ENCODE data around the gene ROR1.
"Not testable (repeated sequence)": the region's sequence is repeated elsewhere in the genome, so short reads cannot be mapped to it uniquely, and the experiment has no call there.

Gene ROR1

GRCh38 chr1:64215576-64215975, 441.8 kb downstream of the ROR1 start:
- Histone ChIP-seq H3K27me3 (ENCODE audit: control insufficient read depth, insufficient read depth, low read length) (no peaks in the 10 kb centered on the region), H3K4me2 (ENCODE audit: low read length) (peak overlapping the region; percentile 22), H3K27ac (no peak overlapping the region), H2AFZ (no peak overlapping the region), H3K4me3 (ENCODE audit: low read depth, low read length) (no peak overlapping the region), H3K9ac (no peak overlapping the region), H3K4me1 (no peaks in the 10 kb centered on the region), H3K79me2 (no peaks in the 10 kb centered on the region), H3K36me3 (ENCODE audit: control insufficient read depth, insufficient read depth, low read length) (no peaks in the 10 kb centered on the region), H3K9me3 (ENCODE audit: control insufficient read depth, low read length) (no peaks in the 10 kb centered on the region)
- TF ChIP-seq CTCF (IDR thresholded peaks at IDR 0.05): no peak

GRCh38 chr1:64220241-64220640, 446.4 kb downstream of the ROR1 start:
- H3K27me3 ChIP-seq (ENCODE audit: control insufficient read depth, insufficient read depth, low read length): no peaks in the 10 kb centered on the region
- no peak for TF ChIP-seq CTCF (IDR thresholded peaks at IDR 0.05)
- no peaks in the 10 kb centered on the region for H3K36me3 ChIP-seq (ENCODE audit: control insufficient read depth, insufficient read depth, low read length)
- H3K4me2 ChIP-seq (ENCODE audit: low read length): peak overlapping the region; percentile 59
- H3K9ac ChIP-seq: no peak overlapping the region
- no peaks in the 10 kb centered on the region for H3K9me3 ChIP-seq (ENCODE audit: control insufficient read depth, low read length)
- H3K27ac ChIP-seq: no peak overlapping the region
- H2AFZ ChIP-seq: peak overlapping the region; percentile 20
- no peak overlapping the region for H3K4me3 ChIP-seq (ENCODE audit: low read depth, low read length)
- H3K79me2 ChIP-seq: no peaks in the 10 kb centered on the region
- no peaks in the 10 kb centered on the region for H3K4me1 ChIP-seq

- Histone ChIP-seq H3K9me3 (ENCODE audit: control insufficient read depth, low read length) (no peaks in the 10 kb centered on the region), H3K4me2 (ENCODE audit: low read length) (no peak overlapping the region), H3K79me2 (no peaks in the 10 kb centered on the region), H3K9ac (no peak overlapping the region), H3K4me1 (no peaks in the 10 kb centered on the region), H3K27ac (no peak overlapping the region), H2AFZ (no peak overlapping the region), H3K4me3 (ENCODE audit: low read depth, low read length) (no peak overlapping the region), H3K36me3 (ENCODE audit: control insufficient read depth, insufficient read depth, low read length) (no peaks in the 10 kb centered on the region), H3K27me3 (ENCODE audit: control insufficient read depth, insufficient read depth, low read length) (no peaks in the 10 kb centered on the region)
- TF ChIP-seq CTCF (IDR thresholded peaks at IDR 0.05): no peak
Observed at GRCh38 chr1:64223329-64224151, 449.7 kb downstream of the ROR1 start.

GRCh38 chr1:64224236-64224635, 450.4 kb downstream of the ROR1 start:
- H3K4me1 ChIP-seq; H3K36me3 ChIP-seq (ENCODE audit: control insufficient read depth, insufficient read depth, low read length): not testable (repeated sequence)

GRCh38 chr1:64228167-64228957, 454.5 kb downstream of the ROR1 start:
- no peak overlapping the region for H2AFZ ChIP-seq
- H3K9ac ChIP-seq: no peak overlapping the region
- H3K27ac ChIP-seq: no peak overlapping the region
- no peaks in the 10 kb centered on the region for H3K9me3 ChIP-seq (ENCODE audit: control insufficient read depth, low read length)
- no peaks in the 10 kb centered on the region for H3K36me3 ChIP-seq (ENCODE audit: control insufficient read depth, insufficient read depth, low read length)
- no peaks in the 10 kb centered on the region for H3K79me2 ChIP-seq
- H3K4me3 ChIP-seq (ENCODE audit: low read depth, low read length): no peak overlapping the region
- no peak overlapping the region for H3K4me2 ChIP-seq (ENCODE audit: low read length)
- H3K27me3 ChIP-seq (ENCODE audit: control insufficient read depth, insufficient read depth, low read length): no peaks in the 10 kb centered on the region
- no peak for TF ChIP-seq CTCF (IDR thresholded peaks at IDR 0.05)
- no peaks in the 10 kb centered on the region for H3K4me1 ChIP-seq

More at GRCh38 chr1:64224236-64224635, 450.4 kb downstream of the ROR1 start:
- H3K27ac ChIP-seq; H3K4me3 ChIP-seq (ENCODE audit: low read depth, low read length); H2AFZ ChIP-seq; H3K27me3 ChIP-seq (ENCODE audit: control insufficient read depth, insufficient read depth, low read length); H3K9me3 ChIP-seq (ENCODE audit: control insufficient read depth, low read length); H3K79me2 ChIP-seq; H3K9ac ChIP-seq; H3K4me2 ChIP-seq (ENCODE audit: low read length): not testable (repeated sequence)

Measured in parathyroid adenoma (tissue), 2 donors.